ENCODE data around the gene PKP4.

- TF ChIP-seq, protein P1, sequence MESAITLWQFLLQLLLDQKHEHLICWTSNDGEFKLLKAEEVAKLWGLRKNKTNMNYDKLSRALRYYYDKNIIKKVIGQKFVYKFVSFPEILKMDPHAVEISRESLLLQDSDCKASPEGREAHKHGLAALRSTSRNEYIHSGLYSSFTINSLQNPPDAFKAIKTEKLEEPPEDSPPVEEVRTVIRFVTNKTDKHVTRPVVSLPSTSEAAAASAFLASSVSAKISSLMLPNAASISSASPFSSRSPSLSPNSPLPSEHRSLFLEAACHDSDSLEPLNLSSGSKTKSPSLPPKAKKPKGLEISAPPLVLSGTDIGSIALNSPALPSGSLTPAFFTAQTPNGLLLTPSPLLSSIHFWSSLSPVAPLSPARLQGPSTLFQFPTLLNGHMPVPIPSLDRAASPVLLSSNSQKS (CRISPR knock-in tag; IDR thresholded peaks at IDR 0.05), result no peak
- TF ChIP-seq RBM34 (IDR thresholded peaks at IDR 0.05; ENCODE audit: borderline replicate concordance, insufficient read depth, low read length) (no peak), RB1 (IDR thresholded peaks at IDR 0.05; ENCODE audit: low read depth) (no peak), SREBF1 (IDR thresholded peaks at IDR 0.05; ENCODE audit: borderline replicate concordance, low read depth, low read length) (no peak), YY1 (IDR thresholded peaks at IDR 0.05; ENCODE audit: borderline replicate concordance in 1 of 3, control insufficient read depth in 1 of 3, extremely low read depth in 1 of 3, insufficient read depth in 3 of 3, insufficient read length in 1 of 3, insufficient replicate concordance in 2 of 3, low read depth in 1 of 3, low read length in 2 of 3) (no peak), HMG20A (CRISPR knock-in tag; conservative IDR thresholded peaks at IDR 0.05) (no peak), ZNF274 (IDR thresholded peaks at IDR 0.05; ENCODE audit: borderline replicate concordance, low read depth, low read length) (no peak), EP300 (IDR thresholded peaks at IDR 0.05; ENCODE audit: low read length) (no peak)
Measured at GRCh38 chr2:158518084-158518483, 61.3 kb downstream of the PKP4 start.
